Measurements from ENCODE around the gene WDR36.

WDR36 gene

GRCh38 chr5:111092062-111092853 is at the start of gene WDR36:
Gene WDR36, plus strand, starts transcription at chr5:111092348. Its CDS starts 109 bp downstream, at chr5:111092457.
- peak within 1 kb of the TSS; percentile 99 for H3K4me3 ChIP-seq (ENCODE audit: low read length)
- peak; percentile 94 for DNase-seq (ENCODE audit: low read depth)
- TF ChIP-seq CTCF (IDR thresholded peaks at IDR 0.05; ENCODE audit: insufficient read depth, low read depth, low read length, missing control alignments): no peak

DNA sequence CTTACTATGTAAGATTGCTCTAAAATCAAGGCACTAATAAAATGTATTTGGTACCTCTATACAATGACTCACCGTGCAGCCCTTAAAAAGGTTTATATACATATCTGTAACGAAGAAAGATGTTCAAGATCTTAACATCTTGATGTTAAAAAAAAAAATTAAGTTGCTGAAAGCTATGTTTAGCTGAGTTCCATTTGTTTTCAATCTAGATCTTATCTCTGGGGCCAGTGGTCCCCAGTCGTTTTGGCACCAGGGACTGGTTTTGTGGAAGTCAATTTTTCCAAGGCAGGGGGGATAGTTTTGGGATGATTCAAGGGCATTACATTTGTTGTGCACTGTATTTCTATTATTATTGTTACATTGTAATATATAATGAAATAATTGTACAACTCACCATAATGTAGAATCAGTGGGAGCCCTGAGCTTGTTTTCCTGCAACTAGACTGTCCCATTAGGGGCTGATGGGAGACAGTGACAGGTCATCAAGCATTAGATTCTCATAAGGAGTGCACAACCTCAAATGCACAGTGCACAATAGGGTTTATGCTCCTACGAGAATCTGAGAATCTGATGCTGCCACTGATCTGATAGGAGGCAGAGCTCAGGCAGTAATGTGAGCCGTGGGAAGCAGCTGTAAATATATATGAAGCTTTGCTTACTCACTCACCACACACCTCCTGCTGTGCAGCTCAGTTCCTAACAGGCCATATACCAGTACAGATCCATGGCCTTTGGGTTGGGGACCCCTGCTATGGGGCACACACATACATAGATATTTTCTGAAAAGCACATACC is 48.2 kb upstream of the WDR36 start:
- DNase-seq (ENCODE audit: low read depth): peak; percentile 5
- H3K4me3 ChIP-seq (ENCODE audit: low read length): no peak overlapping the region
- no peak for TF ChIP-seq CTCF (IDR thresholded peaks at IDR 0.05; ENCODE audit: insufficient read depth, low read depth, low read length, missing control alignments)

GRCh38 chr5:111058064-111058463 is 34.1 kb upstream of the WDR36 start:
- no peak for DNase-seq (ENCODE audit: low read depth)
- no peak for TF ChIP-seq CTCF (IDR thresholded peaks at IDR 0.05; ENCODE audit: insufficient read depth, low read depth, low read length, missing control alignments)
- H3K4me3 ChIP-seq (ENCODE audit: low read length): no peak overlapping the region

DNA sequence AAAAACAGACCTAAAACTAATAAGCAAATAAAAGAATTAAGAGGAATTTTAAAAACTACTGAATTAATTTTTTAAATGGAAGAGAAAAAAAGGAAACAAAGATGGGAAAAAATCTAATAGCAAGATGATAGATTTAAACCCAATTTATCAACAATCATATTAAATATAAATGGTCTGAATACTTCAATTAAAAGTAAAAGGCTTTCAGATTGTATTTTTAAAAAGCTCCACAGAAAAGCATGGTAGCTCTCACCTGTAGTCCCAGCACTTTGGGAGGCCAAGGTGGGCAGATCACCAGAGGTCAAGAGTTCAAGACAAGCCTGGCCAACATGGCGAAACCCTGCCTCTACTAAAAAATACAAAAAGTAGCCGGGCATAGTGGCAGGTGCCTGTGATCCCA is 32.0 kb upstream of the WDR36 start:
- no peak for TF ChIP-seq CTCF (IDR thresholded peaks at IDR 0.05; ENCODE audit: insufficient read depth, low read depth, low read length, missing control alignments)
- H3K4me3 ChIP-seq (ENCODE audit: low read length): no peak overlapping the region
- DNase-seq (ENCODE audit: low read depth): no peak

GRCh38 chr5:111061618-111062017 is 30.5 kb upstream of the WDR36 start:
- peak; percentile 17 for DNase-seq (ENCODE audit: low read depth)
- TF ChIP-seq CTCF (IDR thresholded peaks at IDR 0.05; ENCODE audit: insufficient read depth, low read depth, low read length, missing control alignments): no peak
- H3K4me3 ChIP-seq (ENCODE audit: low read length): no peak overlapping the region

DNA sequence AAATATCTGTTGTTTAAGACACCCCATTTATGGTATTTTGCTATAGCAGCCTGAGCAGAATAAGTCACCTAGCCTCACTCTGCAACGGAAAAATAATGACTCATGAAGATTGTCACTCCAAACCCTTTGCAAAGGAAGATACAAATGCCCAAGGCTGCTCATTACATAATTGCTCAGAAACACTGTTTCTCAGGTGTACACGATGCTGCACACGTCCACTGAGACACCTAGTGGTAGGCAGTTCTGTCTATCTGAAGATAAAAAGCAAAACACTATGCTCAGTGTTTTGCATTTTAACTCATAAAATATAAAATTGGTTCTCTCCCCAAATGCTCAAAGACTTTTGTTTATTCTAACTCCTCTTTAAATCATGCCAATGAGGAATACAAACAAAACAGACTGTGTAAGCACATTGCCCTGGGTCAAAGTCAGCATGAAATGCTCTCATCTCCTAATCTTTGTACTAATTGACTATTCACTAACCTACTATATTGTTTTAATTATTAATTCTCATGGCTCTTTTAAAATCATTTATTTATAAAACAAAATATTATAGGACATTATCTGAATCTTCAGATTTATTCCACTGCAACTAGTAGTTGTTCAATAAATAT is 28.3 kb upstream of the WDR36 start:
- peak; percentile 90 for TF ChIP-seq CTCF (IDR thresholded peaks at IDR 0.05; ENCODE audit: insufficient read depth, low read depth, low read length, missing control alignments)
- peak; percentile 88 for DNase-seq (ENCODE audit: low read depth)
- H3K4me3 ChIP-seq (ENCODE audit: low read length): no peak overlapping the region
